ENCODE data around the gene GNL1. TPM values are rescaled to one million over a fixed set of nuclear protein-coding genes. Genes with fewer than 3 reads are reported as not detected.

Gene GNL1
- total and polyA plus RNA-seq, 9 of the 15 experiments (the other 6 are each of a cell fraction or from before 2014, with no cell fraction given): 0.73 to 112 (median 58.0) TPM

DNA sequence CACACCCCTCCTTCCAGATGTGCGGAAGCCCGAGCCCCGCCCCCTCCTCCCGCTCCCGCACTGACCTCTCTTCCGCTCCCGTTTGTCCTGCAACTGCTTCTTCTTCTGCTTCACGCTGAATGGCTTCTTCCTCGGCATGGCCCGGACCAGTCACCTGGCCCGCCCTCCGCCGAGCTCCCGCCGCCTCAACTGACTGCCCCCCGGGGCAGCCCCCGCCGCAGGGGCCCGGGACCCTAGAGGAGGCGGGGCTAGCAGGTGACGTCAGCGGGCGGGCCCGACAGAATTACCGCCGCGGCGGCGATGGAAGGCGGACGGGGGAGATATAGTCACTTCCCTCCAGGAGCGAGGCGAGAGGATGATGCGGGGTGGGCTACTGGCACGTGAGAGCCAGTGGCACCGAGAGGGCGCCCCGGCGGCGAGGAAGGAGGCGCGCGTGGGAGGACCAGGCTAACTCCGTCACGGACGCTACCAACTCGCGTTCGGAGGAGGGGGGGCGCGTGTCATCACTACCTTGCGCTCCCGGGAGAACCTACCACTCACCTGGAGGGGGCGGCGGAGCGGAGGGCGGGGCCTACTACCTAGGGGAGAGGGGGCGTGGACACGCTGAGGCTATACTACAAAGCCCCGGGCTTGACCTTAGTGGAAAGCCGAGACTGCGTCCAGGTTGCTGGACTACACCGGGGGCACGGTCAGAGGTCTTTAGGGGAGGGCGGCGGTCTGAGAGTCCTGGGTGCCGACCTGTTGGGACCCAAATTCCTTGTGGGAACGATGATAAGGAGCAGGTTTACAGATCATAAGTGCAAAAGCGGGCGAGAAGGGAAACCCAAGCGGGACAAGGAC is at the start of gene GNL1 (continued):
- TF ChIP-seq TSHZ1 (CRISPR knock-in tag; IDR thresholded peaks at IDR 0.05) (no peak), CHD2 (IDR thresholded peaks at IDR 0.05; ENCODE audit: low read depth, low read length) (no peak), SETDB1 (IDR thresholded peaks at IDR 0.05; ENCODE audit: low read length) (no peak), KLF13 (tag; IDR thresholded peaks at IDR 0.05; ENCODE audit: borderline replicate concordance, low read depth) (peak; percentile 55; the same call in 1 of the 2 replicates), SMARCE1 (IDR thresholded peaks at IDR 0.05) (peak; percentile 0; the same call in 1 of the 2 replicates), ZNF23 (CRISPR knock-in tag; IDR thresholded peaks at IDR 0.05) (no peak), DDX20 (tag; IDR thresholded peaks at IDR 0.05; ENCODE audit: low read depth) (no peak), MXD1 (CRISPR knock-in tag; IDR thresholded peaks at IDR 0.05; ENCODE audit: borderline replicate concordance, poor library complexity, severe bottlenecking) (no peak), POU5F1 (IDR thresholded peaks at IDR 0.05; ENCODE audit: borderline replicate concordance, low read depth, low read length, partially characterized antibody) (no peak), MLX (CRISPR knock-in tag; conservative IDR thresholded peaks at IDR 0.05) (0 out of 4 replicates have a peak, but pooled peaks of 1 of the 2 experiments have one; percentile 31), TSC22D4 (tag; IDR thresholded peaks at IDR 0.05) (no peak), USF1 (CRISPR knock-in tag; IDR thresholded peaks at IDR 0.05) (no peak; the same call in 1 of the 2 replicates), HMGXB4 (CRISPR knock-in tag; IDR thresholded peaks at IDR 0.05) (peak; percentile 70; the same call in 1 of the 2 replicates), L3MBTL2 (IDR thresholded peaks at IDR 0.05) (peak; percentile 57; the same call in 1 of the 2 replicates), ZNF41 (CRISPR knock-in tag; conservative IDR thresholded peaks at IDR 0.05) (no peak), ZNF444 (CRISPR knock-in tag; IDR thresholded peaks at IDR 0.05) (no peak)
- TF ChIP-seq, protein P1, sequence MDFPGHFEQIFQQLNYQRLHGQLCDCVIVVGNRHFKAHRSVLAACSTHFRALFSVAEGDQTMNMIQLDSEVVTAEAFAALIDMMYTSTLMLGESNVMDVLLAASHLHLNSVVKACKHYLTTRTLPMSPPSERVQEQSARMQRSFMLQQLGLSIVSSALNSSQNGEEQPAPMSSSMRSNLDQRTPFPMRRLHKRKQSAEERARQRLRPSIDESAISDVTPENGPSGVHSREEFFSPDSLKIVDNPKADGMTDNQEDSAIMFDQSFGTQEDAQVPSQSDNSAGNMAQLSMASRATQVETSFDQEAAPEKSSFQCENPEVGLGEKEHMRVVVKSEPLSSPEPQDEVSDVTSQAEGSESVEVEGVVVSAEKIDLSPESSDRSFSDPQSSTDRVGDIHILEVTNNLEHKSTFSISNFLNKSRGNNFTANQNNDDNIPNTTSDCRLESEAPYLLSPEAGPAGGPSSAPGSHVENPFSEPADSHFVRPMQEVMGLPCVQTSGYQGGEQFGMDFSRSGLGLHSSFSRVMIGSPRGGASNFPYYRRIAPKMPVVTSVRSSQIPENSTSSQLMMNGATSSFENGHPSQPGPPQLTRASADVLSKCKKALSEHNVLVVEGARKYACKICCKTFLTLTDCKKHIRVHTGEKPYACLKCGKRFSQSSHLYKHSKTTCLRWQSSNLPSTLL (IDR thresholded peaks at IDR 0.05): no peak

All from K562 (cell line).